HL-60/S4 treated with phorbol 12-myristate 13-acetate at 8.2 ng/mL for 4 days and 3 days (cell line): ENCODE results near the gene GRID2.
"Not testable (repeated sequence)": the region's sequence is repeated elsewhere in the genome, so short reads cannot be mapped to it uniquely, and the experiment has no call there.

ENCODE experiments used
- in situ Hi-C: fragments of 300-500 bp; cut with MboI; formaldehyde crosslinking; loops from 2 replicates; pipeline ENCODE4 v1.15.0; 2022; ENCODE audit warnings: low sequenced_read_pairs

GRID2 gene

DNA sequence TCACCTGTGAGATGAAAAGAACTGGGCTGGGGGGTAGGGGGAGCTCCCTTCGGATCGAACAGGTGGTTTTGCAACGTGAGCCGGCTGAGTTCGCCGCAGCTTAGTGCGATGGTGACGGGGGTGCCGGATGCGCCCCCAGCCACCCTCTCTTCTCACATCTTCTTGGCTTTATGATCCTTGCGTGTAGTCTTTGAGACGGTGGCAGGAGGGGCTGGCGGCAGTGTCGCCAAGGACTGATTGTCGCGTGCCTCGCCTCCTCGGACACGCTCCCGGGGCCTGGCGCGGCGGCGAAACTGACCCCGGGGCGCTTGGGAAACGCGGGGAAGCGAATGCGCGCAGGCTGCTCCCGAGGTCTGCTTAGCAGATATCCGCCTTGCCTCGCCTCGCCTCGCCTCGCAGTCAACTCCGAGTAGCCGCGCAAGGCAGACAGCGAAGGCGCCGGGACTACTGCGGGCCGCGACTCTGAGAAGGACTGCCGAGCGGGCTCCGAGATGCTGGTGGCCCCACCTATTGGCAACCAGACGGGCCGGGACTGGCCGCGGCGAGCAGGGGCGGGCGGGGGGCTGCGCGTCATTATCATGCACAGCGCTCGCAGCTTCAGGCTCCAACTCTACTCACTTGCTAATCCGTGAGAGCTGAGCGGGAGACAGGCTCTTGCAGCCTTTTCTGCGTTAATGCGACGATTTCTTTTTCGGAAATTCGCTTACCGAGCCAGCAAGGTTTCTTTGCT, 1.5 kb downstream of the GRID2 start:
- in situ Hi-C loops = no loop called here

DNA sequence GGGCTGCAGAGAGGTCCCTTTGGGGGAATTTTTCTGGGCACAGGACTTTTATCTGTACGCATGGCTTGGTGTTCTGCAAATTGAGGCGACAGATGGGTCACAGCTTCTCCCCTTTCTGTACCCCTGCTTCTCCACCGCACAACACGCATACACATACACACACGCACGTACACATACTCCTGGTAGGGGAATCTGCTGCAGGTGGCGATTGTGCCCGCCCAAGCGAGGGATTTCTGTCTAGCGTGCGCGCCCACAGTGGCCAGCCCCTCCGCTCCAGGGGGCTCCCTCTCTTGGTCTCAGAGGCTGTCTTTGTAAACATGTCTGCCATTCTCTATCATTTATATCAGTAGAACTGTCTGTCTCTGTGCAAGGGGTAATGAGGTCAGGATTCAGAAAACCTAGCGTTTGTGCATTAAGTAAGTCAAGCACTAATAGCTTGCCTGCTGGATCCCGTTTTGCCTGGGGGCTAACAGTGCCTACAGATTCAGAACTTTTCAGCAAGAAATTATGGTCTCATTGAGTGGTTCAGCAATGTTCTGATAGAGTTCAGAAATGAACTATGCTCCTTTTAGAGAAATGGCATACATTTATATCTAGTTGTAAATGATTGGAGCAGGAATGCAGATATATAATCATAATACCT, 2.2 kb downstream of the GRID2 start:
- in situ Hi-C loops = no loop called here

- in situ Hi-C loops = no loop called here
Observed at GRCh38 chr4:92307181-92307580, 3.4 kb downstream of the GRID2 start.

- in situ Hi-C loops = no loop called here
Observed at GRCh38 chr4:92307866-92308265, 4.1 kb downstream of the GRID2 start.

- in situ Hi-C loops = no loop called here
Observed at GRCh38 chr4:92317047-92317446, 13.3 kb downstream of the GRID2 start.

DNA sequence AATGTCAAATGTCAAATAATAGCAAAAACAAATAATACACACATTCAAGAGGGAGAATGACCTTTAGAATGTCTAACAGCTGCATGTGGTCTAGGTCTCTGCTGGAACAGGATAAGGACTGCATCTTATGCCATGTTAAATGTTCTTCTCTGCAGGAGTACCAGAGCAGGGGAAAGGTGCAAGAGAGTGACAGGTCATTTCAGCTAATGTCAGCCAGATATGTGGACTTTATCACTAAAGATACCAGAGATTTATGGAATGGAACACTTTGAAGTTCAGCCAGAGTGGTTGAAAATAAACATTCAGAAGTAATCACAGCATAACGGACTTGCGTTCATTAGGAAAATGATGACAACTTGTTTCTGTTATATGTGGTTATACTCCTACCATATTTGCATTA, 24.3 kb downstream of the GRID2 start:
- in situ Hi-C loops = no loop called here

GRCh38 chr4:92333016-92333415, 29.2 kb downstream of the GRID2 start:
- in situ Hi-C loops = no loop called here

- in situ Hi-C loops = no loop called here
Observed at GRCh38 chr4:92334716-92335350, 31.1 kb downstream of the GRID2 start.

DNA sequence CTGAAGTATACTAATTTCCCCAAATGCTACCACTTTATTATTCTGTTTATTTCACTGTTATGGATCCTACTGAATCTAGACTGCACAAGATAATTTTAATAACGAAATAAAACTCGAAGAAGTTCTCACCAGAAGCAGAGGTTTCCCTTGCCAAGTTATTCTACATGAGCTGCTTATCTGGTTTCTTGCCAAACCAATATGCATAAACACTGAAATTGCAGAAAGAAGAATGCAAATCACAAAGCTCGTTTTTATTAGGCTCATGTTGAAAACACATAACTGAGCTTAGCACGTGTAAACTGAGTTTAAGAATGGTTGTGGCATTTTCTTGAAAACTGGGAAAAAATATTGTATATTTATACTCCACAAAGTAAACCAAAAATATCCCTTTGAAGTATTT, 35.9 kb downstream of the GRID2 start:
- in situ Hi-C loops = no loop called here

- in situ Hi-C loops = no loop called here
Observed at GRCh38 chr4:92344216-92344615, 40.5 kb downstream of the GRID2 start.

GRCh38 chr4:92346289-92346688, 42.5 kb downstream of the GRID2 start:
- in situ Hi-C loops = no loop called here

- in situ Hi-C loops = no loop called here
Observed at GRCh38 chr4:92357966-92358365, 54.2 kb downstream of the GRID2 start.

- in situ Hi-C loops = no loop called here
Observed at GRCh38 chr4:92359491-92359890, 55.7 kb downstream of the GRID2 start.

DNA sequence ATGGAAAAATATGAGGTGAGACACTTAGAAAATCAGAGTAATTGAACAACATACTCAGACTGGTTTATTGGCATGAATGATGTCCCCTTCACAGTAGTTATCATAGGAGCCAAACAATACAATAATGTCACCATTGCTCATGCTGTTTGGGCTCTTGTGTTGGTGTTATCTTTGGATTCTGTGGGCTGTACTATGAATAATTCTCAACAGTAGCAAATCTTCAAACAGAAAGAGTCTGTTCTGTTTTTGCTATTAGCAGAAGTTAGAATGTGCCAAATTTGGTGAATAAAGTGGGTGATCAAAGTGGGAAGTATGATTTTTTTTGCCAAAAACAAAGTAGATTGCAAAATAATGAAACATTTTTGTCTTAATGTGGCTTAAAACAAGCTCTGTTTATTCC, 58.3 kb downstream of the GRID2 start:
- in situ Hi-C loops = no loop called here

DNA sequence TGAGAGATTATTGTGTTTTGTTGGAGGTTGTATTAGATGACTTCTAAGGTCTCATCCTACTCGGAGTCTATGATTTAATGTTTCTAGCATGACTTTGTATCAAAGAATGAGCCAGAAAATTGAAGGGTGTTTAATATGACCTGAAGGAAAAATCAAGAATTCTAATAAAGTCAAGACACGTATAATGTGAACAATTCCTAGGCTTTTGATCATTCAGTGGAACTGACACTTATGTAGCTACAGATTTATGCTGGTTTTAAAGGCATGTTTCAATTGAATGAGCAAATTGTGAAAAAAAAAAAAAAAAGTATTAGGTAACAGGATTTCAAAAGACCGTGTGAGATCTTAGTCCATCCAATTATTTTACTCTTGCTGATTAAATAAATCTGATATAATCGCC, 64.9 kb downstream of the GRID2 start:
- in situ Hi-C loops = no loop called here

GRCh38 chr4:92381616-92382015, 77.8 kb downstream of the GRID2 start:
- in situ Hi-C loops = no loop called here

DNA sequence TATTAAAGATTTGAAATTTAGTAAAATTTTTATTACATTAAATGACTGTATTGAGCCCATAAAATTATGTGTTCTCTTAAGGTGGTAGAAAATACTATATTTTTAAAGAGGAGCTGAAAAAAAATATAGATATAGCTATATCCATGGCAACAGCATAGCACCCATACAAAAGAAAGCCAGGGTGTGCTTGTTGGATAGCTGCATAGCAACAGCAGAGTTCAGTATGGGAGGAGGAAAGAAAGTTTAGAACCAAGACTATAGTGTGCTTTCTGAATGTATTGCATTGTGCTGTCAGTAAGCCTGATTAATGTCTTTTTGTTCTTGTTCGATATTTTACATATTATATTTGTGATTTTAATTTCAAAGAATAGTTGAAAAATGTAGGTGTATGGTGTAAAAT, 78.4 kb downstream of the GRID2 start:
- in situ Hi-C loops = no loop called here

GRCh38 chr4:92387459-92388069, 83.8 kb downstream of the GRID2 start:
- in situ Hi-C loops = no loop called here

GRCh38 chr4:92399032-92399431, 95.3 kb downstream of the GRID2 start:
- in situ Hi-C loops = no loop called here

- in situ Hi-C loops = not testable (repeated sequence)
Observed at GRCh38 chr4:92403525-92403924, 99.8 kb downstream of the GRID2 start.

- in situ Hi-C loops = no loop called here
Observed at GRCh38 chr4:92406488-92406887, 102.7 kb downstream of the GRID2 start.

GRCh38 chr4:92421920-92422319, 118.2 kb downstream of the GRID2 start:
- in situ Hi-C loops = no loop called here
